HepG2 (cell line): ENCODE results near the gene PCIF1. TPM values are rescaled to one million over a fixed set of nuclear protein-coding genes. Genes with fewer than 3 reads are reported as not detected.

Experiments
- ARID4A ChIP-seq: sonication (generic); formaldehyde crosslinking; IDR thresholded peaks from 2 replicates; pipeline ENCODE4 v1.5.0; 2020; ENCODE audit warnings: mild to moderate bottlenecking, missing genetic modification reagents, borderline replicate concordance
- ASH2L ChIP-seq: fragments of 300-600, 200-600 bp; sonication (generic); IDR thresholded peaks from 2 replicates; pipeline ENCODE4 v1.7.0; 2017; ENCODE audit warnings: low read depth, mild to moderate bottlenecking, moderate library complexity, mixed read lengths, low read length; ENCODE audit not compliant: insufficient read length
- ATAD3A ChIP-seq: sonication (generic); formaldehyde crosslinking; IDR thresholded peaks from 2 replicates; pipeline ENCODE4 v1.4.0; 2020; ENCODE audit warnings: missing genetic modification reagents
- HES4 ChIP-seq: sonication (generic); formaldehyde crosslinking; IDR thresholded peaks from 2 replicates; pipeline ENCODE4 v1.9.0; 2021; ENCODE audit warnings: mild to moderate bottlenecking, missing genetic modification reagents, borderline replicate concordance
- IKZF5 ChIP-seq: IDR thresholded peaks from 2 replicates; pipeline ENCODE4 v1.6.1; 2018; ENCODE audit warnings: missing genetic modification reagents, mild to moderate bottlenecking, missing compliant biosample characterization
- PATZ1 ChIP-seq: sonication (generic); formaldehyde crosslinking; IDR thresholded peaks from 2 replicates; pipeline ENCODE4 v1.4.0; 2020; ENCODE audit warnings: missing genetic modification reagents
- ZNF432 ChIP-seq: sonication (generic); formaldehyde crosslinking; IDR thresholded peaks from 2 replicates; pipeline ENCODE4 v1.5.0; 2020; ENCODE audit warnings: missing genetic modification reagents, mild to moderate bottlenecking, borderline replicate concordance
- ZNF503 ChIP-seq: sonication (generic); formaldehyde crosslinking; IDR thresholded peaks from 2 replicates; pipeline ENCODE4 v1.4.0; 2020; ENCODE audit warnings: missing genetic modification reagents
- polyA plus RNA-seq, 8 experiments: library from polyadenylated mRNA; depleted of rRNA in 3 of 8; stranded (reverse) in 7 of 8; unstranded in 1 of 8; fragments of >200 nt; fragmentation: Illumina TruSeq in 4 of 8; extraction: Trizol in 4 of 8; gene quantifications; 2 replicates each; pipeline versions ENCODE4 v1.2.1 to v1.2.3, GENCODE V29; 2011 to 2016; ENCODE audit warnings: low read depth in 4 of 8, missing spikeins in 1 of 8, mixed read lengths in 1 of 8; ENCODE audit not compliant: insufficient read depth in 1 of 8
- total RNA-seq, 5 experiments: library from RNA; depleted of rRNA; stranded (reverse); fragments of >200 nt; fragmentation: Illumina TruSeq; extraction: Trizol; gene quantifications; 2 replicates each; pipeline ENCODE4 v1.2.3, GENCODE V29; 2016; ENCODE audit warnings: low read depth in 1 of 5
- TF ChIP-seq, protein P1 (sequence below): sonication (generic); formaldehyde crosslinking; IDR thresholded peaks from 2 replicates; pipeline ENCODE4 v1.8.0; 2022; ENCODE audit warnings: mild to moderate bottlenecking, missing genetic modification reagents, moderate library complexity
- TF ChIP-seq, protein P2 (sequence below): sonication (generic); formaldehyde crosslinking; IDR thresholded peaks from 2 replicates; pipeline ENCODE4 v1.5.1; 2020; ENCODE audit warnings: mild to moderate bottlenecking, missing genetic modification reagents

The PCIF1 gene
- total and polyA plus RNA-seq, 2 of the 13 experiments (the other 11 are each of a cell fraction or from before 2014, with no cell fraction given): 20.9 to 24.4 TPM

GRCh38 chr20:45946149-45946970 lies 11.9 kb downstream of the PCIF1 start (continued):
- TF ChIP-seq ARID4A (CRISPR knock-in tag) (peak; percentile 88), PATZ1 (CRISPR knock-in tag) (peak; percentile 83), IKZF5 (CRISPR knock-in tag) (peak; percentile 99), HES4 (CRISPR knock-in tag) (no peak; the same call in 1 of the 2 replicates), ZNF503 (CRISPR knock-in tag) (peak; percentile 52; the same call in 1 of the 2 replicates), ATAD3A (no peak), ZNF432 (CRISPR knock-in tag) (0 out of 2 replicates have a peak, but pooled peaks have one; percentile 65), ASH2L (no peak)
- TF ChIP-seq, protein P1, sequence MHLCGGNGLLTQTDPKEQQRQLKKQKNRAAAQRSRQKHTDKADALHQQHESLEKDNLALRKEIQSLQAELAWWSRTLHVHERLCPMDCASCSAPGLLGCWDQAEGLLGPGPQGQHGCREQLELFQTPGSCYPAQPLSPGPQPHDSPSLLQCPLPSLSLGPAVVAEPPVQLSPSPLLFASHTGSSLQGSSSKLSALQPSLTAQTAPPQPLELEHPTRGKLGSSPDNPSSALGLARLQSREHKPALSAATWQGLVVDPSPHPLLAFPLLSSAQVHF (CRISPR knock-in tag): 0 out of 2 replicates have a peak, but pooled peaks have one; percentile 9
- TF ChIP-seq, protein P2, sequence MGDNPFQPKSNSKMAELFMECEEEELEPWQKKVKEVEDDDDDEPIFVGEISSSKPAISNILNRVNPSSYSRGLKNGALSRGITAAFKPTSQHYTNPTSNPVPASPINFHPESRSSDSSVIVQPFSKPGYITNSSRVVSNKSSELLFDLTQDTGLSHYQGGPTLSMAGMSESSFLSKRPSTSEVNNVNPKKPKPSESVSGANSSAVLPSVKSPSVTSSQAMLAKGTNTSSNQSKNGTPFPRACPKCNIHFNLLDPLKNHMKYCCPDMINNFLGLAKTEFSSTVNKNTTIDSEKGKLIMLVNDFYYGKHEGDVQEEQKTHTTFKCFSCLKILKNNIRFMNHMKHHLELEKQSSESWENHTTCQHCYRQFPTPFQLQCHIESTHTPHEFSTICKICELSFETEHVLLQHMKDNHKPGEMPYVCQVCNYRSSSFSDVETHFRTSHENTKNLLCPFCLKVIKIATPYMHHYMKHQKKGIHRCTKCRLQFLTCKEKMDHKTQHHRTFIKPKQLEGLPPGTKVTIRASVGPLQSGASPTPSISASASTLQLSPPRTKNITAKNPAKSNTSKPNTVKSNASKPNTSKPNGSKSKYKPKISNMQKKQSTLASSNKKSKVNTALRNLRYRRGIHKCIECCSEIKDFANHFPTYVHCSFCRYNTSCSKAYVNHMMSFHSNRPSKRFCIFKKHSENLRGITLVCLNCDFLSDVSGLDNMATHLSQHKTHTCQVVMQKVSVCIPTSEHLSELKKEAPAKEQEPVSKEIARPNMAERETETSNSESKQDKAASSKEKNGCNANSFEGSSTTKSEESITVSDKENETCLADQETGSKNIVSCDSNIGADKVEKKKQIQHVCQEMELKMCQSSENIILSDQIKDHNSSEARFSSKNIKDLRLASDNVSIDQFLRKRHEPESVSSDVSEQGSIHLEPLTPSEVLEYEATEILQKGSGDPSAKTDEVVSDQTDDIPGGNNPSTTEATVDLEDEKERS (CRISPR knock-in tag): peak; percentile 78
